SK-MEL-5 (cell line): Measurements from ENCODE around the gene PCDHGC4. TPM values are rescaled to one million over a fixed set of nuclear protein-coding genes. Genes with fewer than 3 reads are reported as not detected.
A peak's percentile ranks its signal among the peaks of the same experiment; 100 is the strongest.

Experiments
- DNase-seq: peaks from one replicate; pipeline ENCODE4 v3.0.0-alpha.2; 2016; ENCODE audit warnings: low read depth, low spot score
- in situ Hi-C: cut with HindIII; loops from 2 replicates; pipeline ENCODE4 v1.10.0; 2016; ENCODE audit warnings: low sequenced_read_pairs, high pct_unique_total_duplicates, low pct_unique_long_range_greater_than_20kb
- total RNA-seq: library from RNA; depleted of rRNA; stranded (reverse); fragments of >200 nt; shearing (Covaris generic); gene quantifications from 2 replicates; pipeline ENCODE4 v1.2.3, GENCODE V29; 2014

PCDHGC4 gene
- total RNA-seq, 1 experiment from 2014 or later: not detected

DNA sequence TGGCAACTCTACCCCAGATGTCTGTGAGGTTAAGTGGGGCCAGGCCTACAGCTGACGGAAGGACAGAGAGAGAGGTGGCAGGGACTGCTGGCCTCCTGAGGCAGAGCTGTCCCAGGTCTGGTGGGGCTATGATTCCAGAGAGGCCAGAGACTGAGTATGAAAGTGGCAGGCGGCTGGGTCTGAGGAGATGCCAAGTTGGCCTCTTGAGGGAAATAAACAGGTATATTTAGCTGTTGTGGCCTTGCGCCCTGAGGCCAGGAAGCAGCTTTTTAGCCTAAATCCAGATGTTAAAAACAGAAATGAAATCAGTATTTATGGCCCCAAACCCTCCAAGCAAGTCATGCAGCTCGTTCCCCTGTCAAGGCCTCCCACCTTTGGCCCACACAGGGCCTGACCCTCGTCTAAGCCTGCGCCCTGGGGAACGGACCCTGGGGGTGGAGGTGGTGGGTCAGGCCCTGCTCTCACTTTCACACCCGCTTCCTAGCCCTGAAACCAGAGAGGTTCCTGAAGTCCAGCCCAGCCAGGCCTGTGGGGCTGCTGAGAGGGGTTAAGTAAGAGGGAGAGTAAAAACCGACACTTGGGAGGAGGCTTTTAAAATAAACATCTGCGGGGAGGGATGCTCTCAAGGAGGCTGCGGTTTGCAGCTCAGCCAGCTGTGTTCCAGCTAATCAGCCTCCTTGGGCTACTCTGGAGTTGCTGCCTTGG, 22.7 kb downstream of the PCDHGC4 start:
- in situ Hi-C loops: no loop called here
- DNase-seq: no peak

DNA sequence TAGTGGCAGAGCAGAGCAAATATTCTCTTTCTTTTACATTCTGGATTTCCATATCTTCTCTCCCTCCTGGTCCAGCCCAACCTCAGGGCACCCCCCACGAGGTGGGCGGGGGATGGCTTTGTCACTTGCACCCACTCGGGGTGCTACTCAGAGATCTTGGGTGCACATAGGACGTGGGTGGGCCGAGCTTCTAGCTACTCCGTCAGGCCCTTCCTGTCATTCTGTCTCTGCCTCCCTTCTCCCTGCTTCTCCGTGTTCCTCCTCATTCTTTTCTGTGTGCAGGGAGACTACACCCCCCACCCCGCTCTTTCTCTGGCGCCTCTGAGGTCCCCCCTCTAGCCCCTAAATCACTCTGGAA, 23.6 kb downstream of the PCDHGC4 start:
- in situ Hi-C loops: no loop called here
- no peak for DNase-seq

DNA sequence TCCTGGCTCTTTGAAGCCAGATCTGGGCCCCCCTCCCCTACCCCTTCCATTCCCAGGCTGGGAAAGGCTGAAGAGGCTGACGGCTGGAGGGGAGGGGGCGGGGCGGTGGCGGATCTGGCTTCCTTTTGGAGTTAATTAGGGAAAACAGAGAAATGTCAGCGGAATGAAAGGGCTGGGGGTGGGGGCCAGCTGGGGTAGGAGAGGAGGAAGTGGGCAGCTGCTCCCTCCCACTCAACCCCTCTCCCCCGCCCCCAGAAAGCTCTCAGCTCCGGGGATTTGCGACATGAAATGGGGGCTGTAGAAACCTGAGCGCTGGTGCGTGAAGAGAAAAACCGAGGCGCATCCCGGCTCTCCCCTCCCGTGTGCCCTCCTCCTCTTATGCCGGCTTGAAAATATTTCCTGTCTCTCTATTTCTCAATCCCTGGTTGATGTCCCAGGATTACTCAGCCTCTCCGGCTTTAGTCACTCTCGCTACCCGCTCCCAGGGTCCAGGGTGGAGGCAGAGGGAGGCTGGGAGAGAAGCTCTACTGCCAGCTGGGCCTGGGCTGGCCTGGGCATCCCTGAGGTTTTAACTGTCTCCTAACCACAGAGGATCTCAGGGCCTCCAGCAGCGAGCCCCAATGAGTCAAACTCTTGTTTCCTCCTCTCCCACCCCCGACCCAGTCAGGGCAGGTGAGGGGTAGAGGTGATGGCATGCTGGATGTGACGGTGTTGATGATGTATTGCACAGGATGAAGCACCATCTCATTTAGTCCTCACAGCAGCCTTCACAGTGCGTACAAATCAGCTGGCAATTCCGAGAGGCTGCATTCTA, 24.2 kb downstream of the PCDHGC4 start:
- in situ Hi-C loops: no loop called here
- DNase-seq: no peak

DNA sequence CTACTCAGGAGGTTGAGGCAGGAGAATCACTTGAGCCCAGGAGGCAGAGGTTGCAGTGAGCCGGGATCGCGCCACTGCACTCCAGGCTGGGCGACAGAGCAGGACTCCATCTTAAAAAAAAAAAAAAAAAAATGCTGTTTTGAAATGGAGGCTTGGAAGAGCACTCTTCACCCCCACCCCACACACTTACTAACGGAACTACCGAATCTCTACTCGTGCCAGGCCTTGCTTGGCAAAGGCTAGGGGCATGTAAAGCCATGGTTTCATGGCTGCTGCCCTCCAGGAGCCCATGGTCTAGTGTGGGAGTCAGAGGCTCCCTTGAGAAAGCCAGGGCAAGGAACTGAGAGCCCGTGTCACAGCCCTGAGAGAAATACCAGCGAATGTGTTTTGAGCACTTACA, 25.3 kb downstream of the PCDHGC4 start:
- no peak for DNase-seq
- in situ Hi-C loops: no loop called here

DNA sequence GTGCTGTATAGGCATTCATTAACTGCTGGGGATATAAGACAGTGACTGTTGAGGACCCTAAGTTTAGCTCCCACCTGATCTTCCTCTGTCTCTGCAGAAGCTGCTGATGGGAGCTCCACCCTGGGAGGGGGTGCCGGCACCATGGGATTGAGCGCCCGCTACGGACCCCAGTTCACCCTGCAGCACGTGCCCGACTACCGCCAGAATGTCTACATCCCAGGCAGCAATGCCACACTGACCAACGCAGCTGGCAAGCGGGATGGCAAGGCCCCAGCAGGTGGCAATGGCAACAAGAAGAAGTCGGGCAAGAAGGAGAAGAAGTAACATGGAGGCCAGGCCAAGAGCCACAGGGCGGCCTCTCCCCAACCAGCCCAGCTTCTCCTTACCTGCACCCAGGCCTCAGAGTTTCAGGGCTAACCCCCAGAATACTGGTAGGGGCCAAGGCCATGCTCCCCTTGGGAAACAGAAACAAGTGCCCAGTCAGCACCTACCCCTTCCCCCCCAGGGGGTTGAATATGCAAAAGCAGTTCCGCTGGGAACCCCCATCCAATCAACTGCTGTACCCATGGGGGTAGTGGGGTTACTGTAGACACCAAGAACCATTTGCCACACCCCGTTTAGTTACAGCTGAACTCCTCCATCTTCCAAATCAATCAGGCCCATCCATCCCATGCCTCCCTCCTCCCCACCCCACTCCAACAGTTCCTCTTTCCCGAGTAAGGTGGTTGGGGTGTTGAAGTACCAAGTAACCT, 26.2 kb downstream of the PCDHGC4 start:
- in situ Hi-C loops: no loop called here
- no peak for DNase-seq

DNA sequence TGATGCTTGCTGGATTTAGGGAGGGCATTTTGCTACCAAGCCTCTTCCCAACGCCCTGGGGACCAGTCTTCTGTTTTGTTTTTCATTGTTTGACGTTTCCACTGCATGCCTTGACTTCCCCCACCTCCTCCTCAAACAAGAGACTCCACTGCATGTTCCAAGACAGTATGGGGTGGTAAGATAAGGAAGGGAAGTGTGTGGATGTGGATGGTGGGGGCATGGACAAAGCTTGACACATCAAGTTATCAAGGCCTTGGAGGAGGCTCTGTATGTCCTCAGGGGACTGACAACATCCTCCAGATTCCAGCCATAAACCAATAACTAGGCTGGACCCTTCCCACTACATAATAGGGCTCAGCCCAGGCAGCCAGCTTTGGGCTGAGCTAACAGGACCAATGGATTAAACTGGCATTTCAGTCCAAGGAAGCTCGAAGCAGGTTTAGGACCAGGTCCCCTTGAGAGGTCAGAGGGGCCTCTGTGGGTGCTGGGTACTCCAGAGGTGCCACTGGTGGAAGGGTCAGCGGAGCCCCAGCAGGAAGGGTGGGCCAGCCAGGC, 27.0 kb downstream of the PCDHGC4 start:
- no peak for DNase-seq
- in situ Hi-C loops: no loop called here

DNA sequence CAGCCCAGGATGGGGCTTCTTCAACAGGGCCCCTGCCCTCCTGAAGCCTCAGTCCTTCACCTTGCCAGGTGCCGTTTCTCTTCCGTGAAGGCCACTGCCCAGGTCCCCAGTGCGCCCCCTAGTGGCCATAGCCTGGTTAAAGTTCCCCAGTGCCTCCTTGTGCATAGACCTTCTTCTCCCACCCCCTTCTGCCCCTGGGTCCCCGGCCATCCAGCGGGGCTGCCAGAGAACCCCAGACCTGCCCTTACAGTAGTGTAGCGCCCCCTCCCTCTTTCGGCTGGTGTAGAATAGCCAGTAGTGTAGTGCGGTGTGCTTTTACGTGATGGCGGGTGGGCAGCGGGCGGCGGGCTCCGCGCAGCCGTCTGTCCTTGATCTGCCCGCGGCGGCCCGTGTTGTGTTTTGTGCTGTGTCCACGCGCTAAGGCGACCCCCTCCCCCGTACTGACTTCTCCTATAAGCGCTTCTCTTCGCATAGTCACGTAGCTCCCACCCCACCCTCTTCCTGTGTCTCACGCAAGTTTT, 27.6 kb downstream of the PCDHGC4 start:
- DNase-seq: peak; percentile 72
- in situ Hi-C loops: no loop called here

DNA sequence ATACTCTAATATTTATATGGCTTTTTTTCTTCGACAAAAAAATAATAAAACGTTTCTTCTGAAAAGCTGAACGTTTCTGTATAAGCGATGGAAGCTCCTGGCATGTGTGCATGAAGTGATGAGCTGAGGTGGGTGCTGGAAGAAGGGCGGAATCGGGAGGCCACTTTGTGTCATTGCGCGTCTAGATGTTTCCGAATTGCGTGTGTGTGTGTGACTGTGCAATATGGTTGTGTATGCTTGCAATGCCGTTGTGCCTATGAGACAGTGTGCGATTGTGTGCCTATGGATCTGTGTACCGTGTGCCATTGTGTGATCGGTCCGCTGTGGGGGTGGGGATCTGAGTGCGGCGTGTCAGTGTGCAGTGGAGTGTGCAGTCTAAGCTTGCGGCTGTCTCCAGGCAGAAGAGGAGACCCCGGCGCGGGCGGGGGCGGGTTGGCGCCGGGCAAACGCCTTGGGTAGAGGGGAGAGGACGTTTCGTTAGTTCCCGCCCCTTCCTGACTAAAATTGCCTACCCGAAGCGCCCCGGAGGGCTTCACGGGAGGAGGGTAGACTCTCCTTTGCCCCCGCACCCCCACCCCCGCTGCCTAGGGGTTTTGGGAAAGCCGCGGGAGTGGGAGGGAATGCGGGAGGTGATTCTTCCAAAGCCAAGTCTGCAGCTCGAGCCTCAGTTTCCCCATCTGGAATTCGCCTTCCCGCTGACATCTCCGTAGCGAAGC, 28.2 kb downstream of the PCDHGC4 start:
- in situ Hi-C loops: no loop called here
- DNase-seq: peak; percentile 25

DNA sequence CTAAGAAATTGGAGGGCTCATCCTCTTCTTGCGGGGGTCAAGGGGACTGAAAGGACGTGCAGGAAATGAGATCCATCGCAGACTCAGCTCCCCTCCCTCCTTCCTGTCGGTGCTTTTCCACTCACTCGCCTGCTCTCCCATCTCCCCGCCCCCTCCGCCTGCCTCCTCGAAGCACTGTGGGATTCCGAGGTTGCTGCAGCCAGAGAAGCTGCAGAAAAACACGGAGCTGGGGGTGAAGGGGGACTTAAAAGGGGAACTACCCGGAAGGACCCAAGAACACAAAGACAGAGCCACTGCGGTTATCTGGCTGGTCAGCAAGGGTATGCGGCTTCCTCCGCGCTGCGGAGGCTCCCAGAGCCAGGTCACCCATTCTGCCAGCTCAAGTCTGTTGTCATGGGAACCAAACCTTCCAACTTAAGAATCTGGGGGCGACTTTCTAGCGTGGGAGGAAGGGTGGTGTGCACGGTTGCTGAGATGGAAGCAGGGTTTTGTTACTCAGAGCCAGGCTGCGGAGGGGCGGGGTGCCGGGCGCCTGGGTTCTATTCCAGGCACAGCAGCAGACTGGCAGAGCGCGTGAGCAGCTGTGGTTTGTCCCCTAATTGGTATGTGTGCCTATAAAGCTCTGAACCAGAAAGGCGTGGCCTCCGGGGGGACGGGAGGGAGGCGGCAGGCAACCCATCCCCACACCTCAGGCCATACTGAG, 28.9 kb downstream of the PCDHGC4 start:
- in situ Hi-C loops: no loop called here
- DNase-seq: no peak

DNA sequence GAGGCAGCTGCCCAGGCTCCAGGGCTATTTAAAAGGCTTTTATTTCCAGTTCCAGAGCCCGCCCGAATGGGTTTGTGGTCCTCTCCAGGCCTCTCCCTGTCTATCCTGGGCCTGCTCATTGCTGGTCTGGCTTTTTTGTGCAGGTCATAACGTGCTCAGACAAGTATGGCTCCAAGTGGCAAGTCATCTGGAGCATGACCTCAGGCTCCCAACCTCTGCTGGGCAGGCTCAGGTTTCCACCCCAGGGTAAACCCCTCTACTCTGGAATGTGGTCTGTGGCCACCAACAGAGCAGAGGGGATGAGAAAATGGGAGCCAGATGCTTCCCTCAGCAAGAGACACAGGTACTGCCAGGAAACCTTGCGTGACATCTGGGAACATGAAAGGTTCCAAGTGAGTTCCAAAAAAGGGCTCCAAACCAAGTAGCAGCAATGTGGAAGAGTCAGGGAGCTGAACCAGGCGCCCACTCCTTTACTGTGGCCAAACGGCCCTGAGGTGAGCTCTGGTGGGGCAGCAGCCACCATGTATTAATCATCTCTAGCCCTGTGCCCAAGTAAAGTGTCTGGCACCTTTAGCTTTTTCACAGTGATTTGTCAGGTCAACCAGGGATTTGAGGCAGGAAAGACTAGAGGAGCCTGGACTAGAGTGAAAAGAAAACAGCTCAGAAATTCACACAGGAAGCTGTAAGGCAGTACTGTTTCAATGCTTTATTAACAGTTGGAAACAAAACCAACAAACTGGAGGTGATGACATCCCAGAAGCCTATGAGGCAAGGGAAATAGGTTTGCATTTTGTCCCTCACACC, 29.7 kb downstream of the PCDHGC4 start:
- in situ Hi-C loops: no loop called here
- DNase-seq: no peak

DNA sequence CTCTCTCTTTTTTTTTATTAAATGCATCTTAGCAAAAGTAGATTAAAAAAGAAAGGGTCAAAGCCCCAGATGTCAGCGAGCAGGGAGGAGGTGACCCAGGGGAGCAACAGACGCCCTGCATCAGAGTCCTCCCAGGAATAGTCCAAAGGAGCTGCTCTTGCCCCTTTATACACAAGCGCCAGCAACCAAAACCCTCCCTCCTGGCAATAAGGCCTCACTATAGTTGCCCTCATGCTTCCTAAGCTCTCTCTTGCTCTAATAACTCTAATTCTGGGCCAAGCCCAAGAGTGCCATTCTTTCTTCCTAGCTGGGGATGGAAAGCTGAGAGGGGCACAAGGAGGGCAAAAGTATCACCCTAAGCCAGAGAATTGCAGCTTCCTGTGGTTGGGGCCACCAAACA, 30.3 kb downstream of the PCDHGC4 start:
- in situ Hi-C loops: no loop called here
- DNase-seq: no peak

DNA sequence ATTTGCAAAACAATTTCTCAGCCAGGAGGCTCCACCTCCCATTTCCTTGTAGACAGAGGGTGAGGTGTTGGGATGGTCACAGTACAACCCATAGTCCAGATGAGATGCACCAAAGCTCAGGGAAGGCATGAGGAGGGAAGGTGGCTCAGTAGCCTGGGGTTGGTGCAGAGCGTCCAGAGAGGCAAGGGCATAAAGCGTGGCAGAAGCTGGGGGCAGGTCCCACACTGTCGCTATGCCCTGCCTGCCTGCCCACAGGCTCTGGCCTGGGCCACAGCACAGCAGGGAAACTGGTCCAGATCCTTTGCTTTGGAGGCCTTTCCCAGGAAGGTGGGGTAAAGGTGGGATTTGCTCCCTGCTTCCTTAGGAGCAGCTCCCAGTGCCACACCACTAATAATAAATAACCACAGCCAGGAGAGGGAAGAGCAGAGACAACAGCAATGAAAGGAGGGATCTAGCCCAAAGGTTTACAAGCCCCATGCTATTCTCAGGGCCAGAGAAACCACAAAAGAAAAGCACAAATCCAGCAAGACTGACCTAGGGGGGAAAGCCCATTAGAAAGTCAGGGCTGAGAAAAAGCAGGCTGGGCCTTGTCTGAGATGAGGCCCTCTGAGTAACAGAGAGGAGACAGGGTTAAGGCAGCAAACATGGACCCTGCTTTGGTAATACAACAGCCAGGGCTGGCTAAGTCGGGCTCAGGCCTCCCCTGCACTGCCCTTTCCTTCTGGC, 31.3 kb downstream of the PCDHGC4 start:
- in situ Hi-C loops: no loop called here
- no peak for DNase-seq

DNA sequence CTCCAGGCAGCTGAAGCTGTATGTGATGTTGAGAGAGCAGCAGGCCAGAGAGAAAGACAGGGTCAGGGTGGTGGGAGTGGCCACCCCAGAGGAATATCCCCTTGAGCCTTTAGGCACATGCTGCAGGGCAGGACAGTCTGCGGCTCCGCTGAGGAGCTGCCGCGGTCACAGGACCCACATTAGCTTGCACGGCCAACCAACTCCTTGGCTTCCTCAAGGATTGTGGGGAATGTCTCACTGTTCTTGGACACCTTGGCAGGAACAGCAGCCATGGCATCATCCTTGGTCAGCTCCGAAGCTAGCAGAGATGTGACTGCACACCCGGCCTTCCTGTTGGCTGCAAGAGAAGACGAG, 31.8 kb downstream of the PCDHGC4 start:
- in situ Hi-C loops: no loop called here

DNA sequence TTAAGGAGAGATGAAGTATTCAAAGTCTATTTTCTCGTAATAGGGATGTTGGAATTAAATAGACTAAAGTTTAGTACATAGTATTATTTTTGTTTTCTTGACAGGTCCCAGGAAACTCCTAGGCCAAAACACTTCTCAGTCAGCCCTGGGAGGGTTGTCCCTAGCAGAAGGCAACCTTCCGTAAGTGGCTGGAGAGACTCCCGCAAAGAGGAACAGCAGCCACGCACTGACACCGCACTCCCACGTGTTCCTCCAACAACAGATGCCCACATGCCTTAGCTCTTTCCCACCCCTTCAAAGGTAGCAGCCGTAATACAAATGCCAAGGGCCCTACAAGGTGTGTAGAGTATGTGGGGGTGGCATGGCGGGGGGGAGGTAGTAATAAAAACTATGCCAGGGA, 32.5 kb downstream of the PCDHGC4 start:
- in situ Hi-C loops: no loop called here
- DNase-seq: no peak

More for the DNA sequence above, 31.8 kb downstream of the PCDHGC4 start:
- DNase-seq: no peak

DNA sequence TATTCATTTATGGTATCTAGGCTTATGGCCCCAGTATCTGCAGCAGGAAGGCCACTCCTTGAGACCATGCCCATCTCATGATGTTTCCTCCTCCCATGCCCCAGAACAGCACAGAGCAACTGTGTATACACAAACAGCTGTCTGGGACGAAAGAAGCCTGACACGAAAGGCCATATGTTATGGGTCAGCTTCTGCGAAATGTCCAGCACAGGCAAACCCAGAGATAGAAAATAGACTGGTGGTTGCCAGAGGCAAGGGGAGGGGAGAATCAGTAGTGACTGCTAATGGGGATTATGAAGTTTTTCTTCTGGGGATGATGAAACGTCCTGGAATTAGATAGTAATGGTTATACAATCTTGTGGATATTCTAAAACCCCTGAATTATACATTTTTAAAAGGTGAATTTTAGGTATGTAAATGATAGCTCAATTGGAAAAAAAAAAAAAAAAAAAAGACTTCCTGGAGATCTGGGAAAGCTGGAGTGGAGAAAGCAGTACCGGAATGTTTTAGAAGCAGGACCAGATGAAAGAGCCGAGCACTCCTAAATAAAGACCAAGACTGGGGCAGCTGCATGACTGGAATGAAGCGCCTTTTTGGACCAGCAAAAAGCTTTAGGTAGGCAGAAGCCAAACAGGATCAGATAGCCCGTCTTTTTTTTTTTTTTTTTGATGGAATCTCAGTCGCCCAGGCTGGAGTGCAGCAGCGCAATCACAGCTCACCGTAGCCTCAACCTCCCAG, 33.2 kb downstream of the PCDHGC4 start:
- in situ Hi-C loops: no loop called here
- DNase-seq: no peak
